NCI-H2227 (cell line): ENCODE results near the gene LSP1.

Source experiments
- DNase-seq: peaks from one replicate; lab custom pipeline; 2025; ENCODE audit not compliant: unreplicated experiment; lab: John Stamatoyannopoulos, UW

Gene LSP1

DNA sequence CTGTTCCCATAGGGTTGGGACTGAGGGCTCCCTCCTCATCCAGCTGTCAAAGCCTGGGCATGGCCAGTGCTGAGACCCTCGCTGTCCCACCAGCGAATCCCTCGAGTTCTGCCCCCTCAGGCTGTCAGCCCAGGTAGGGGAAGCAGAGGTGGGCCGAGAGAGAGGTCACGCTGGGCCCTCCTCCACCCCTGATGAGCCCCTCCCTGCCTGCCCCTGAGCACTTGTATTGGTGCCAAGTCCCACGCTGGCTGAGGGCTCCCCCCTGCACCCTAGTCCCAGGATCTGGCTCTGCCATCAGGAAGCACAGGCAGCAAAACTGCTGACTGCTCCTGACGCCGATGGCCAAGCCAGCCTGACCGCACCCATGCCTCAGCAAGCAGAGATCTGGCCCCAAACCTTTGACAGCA, 35.5 kb downstream of the LSP1 start:
- no peak for DNase-seq

DNA sequence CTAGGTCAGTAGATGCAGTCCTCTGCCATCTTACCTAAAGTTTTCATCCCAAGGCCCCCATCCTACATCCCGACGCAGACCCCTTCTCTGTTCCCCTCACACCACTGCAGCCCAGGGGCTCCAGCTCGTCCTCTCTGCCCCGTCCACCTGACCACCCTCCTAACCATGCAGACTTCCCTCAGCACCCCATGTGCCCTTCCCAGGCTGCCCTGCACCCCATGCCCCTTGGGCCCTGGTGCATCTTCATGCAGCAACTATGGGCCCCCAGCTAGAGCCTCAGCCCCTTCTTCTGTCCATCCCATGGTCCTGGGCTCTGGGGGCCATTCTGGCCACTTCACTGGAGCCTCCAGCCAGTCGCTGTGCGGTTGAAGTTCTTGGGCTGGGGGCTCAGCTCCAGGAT, 35.9 kb downstream of the LSP1 start:
- DNase-seq: no peak

- DNase-seq: no peak
Observed at GRCh38 chr11:1889224-1889930, 36.5 kb downstream of the LSP1 start.

DNA sequence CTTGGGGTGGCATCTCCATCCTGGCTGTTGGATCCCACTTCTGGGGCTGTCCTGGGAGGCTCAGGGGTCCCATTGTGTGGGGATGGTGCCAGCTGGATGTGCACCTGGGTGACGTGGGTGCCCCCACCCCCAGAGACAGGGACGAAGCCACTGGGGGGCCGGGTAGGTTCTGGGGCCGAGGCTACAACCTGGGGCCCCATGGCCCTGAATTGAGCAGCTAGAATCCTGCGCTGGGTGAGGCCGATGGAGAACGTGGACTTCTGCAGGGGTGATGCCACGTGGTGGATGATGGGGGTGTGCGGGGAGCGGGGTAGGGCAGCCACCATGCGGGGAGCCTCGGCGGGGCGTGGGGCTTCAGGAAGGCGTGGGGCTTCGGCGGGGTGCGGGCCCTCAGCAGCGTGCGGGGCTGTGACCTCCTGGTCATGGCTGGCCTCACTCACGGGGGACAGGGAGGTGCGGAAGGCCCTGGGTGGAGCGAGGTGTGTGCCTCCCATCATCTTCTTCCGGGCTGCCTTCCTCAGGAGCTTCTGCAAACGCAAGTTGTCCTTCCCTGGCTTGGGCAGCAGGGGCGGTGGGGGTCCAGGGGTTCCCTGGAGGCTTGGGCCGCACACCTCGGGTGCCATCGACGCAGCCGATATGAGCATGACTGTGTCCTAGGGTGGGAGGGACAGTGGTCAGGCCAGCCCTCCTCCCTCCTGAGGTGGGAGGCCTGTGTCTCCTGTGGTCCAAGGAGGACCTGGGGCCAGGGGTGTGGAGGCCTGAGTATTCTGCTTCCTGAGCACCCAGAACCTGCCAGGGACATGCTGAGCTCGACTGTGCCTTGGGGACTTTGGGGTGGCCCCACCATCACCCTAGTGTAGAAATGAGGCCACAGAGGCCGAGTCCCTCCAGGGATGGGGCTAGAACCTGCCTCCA, 37.3 kb downstream of the LSP1 start:
- no peak for DNase-seq

- no peak for DNase-seq
Observed at GRCh38 chr11:1890856-1891830, 38.3 kb downstream of the LSP1 start.

- DNase-seq: no peak
Observed at GRCh38 chr11:1891831-1892115, 38.9 kb downstream of the LSP1 start, which contains the start of gene PRR33. TSS of gene PRR33 (minus strand) at chr11:1891895. CDS start at chr11:1890584, 1,311 bp downstream.

DNA sequence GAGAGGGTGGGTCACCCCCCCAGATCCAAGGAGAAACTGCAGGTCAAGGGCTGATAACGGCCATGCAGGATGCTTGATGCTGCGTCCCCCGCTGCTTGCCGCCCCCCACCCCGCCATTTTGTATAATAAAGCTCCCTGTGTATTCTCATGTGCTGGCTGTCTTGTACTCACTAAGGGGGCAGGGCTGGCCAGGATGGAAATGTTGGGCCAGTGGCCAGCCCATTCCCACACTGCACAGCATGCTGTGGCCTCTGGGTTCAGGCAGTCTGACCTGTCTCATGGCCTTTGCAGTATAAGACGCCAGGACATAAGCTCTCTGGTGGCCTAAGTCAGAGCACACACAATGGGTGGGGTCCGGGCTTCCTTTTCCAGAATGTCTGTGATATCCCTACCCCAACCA, 39.2 kb downstream of the LSP1 start:
- no peak for DNase-seq

DNA sequence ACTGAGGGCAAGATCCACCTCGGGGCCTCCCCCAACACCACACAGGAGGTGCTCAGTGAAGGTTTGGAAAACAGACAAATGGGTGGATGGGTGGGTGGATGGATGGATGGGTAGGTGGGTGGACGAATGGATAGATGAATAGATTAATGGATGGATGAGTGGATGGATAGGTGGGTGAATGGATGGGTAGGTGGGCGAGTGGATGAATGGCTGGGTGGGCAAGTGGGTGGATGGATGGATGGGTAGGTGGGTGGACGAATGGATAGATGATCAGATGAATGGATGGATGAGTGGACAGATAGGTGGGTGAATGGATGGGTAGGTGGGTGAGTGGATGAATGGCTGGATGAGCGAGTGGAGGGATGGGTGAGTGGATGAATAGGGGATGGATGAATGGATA, 39.7 kb downstream of the LSP1 start:
- no peak for DNase-seq

DNA sequence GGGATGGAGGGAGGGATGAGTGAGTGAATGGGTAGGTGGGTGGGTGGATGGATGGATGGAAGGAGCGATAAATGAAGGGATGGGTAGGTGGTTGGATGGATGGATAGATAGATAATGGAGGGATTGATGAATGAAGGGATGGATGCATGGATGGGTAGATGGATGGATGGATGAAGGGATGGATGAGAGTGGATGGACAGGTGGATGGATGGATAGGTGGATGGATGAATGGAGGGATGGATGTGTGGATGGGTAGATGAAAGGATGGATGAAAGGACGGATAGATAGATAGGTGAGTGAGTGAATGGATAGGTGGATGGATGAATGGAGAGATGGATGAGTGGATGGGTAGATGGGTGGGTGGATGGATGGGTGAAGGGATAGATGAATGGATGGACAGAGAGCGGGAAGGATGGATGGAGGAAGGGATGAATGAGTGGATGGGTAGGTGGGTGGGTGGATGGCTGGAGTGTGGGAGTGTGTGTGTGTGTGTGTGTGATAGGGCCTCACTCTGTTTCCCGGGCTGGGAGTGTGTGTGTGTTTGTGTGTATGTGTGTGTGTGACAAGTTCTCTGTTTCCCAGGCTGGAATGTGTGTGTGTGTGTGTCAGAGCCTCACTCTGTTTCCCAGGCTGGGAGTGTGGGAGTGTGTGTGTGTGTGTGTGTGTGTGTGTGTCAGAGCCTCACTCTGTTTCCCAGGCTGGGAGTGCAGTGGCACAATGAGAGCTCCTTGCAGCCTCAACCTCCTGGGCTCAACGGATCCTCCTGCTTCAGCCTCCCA, 40.9 kb downstream of the LSP1 start:
- no peak for DNase-seq

DNA sequence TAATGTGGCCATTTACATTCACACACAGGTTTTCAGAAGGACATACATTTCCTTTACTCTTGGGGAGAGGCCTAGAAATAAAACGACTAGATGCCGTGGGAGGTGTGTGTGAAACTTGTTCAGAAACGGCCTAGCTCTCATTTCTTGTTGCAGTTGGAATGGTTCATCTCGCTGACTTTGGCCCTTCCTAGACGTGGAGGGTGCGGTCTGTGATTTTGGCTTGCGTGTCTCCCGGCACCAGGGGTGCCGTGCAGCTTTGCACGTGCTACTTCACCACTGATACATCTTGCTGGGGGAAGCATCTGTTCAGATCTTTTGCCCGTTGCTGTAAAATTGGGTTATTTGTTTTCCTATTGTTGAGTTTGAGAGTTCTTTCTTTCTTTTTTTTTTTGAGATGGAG, 41.9 kb downstream of the LSP1 start:
- DNase-seq: no peak

- DNase-seq: no peak
Observed at GRCh38 chr11:1896468-1896867, 43.6 kb downstream of the LSP1 start.

GRCh38 chr11:1896923-1897322, 44.0 kb downstream of the LSP1 start:
- no peak for DNase-seq

DNA sequence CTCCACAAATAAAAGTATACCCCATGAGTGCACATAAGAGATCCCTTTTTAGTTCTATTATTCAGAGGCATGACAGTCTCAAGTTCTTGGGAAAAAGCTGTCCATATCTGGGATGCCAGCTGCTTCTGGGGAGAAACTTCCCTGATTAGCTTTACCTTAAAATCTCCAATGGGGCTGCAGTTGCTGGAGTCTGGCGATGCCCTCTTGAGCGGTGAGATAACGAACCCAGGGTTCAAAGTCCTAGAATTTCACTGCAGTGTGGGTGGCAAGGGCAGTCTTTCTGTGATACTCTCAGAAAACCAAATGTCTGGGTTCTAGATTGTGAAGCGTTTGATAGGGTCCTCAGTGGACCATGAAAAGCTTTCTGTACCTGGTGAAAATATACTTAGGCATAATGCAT, 46.2 kb downstream of the LSP1 start:
- DNase-seq: no peak

DNA sequence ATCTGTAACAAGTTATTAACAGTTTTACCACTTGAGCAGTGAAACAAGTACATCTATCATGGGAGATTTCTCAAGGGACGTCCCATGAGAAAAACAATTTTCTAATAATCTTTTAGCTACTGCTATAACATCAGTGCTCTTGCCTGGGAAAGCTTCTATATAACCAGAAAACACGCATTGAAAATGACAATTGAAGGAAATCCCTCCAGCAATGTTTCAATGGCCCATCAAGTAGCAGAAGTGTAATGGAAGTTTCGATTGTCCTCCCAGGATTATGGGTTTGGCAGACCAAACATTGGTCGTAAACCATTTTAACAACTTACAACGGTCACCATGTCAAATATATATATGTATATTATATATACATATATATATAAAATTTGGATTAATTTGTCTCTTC, 46.8 kb downstream of the LSP1 start:
- DNase-seq: no peak

DNA sequence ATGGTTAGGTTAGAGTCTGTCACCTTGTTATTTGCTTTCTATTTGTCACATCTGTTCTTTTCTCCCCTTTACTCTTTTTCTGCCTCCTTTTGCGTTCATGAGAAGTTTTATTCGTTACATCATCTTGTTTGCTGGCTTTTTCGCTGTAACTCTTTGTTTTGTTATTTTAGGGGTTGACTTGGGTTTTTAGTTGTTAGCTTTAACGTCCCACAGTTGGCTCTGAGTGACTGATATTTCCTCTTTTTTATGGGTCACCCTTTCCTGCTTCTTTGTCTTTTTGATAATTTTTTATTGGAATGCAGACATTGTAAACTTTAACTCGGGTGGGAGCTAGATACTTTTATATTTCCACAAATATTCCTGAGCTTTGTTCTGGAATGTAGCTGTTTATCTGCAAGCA, 53.3 kb downstream of the LSP1 start:
- DNase-seq: no peak

- DNase-seq: no peak
Observed at GRCh38 chr11:1906611-1907423, 53.9 kb downstream of the LSP1 start.

DNA sequence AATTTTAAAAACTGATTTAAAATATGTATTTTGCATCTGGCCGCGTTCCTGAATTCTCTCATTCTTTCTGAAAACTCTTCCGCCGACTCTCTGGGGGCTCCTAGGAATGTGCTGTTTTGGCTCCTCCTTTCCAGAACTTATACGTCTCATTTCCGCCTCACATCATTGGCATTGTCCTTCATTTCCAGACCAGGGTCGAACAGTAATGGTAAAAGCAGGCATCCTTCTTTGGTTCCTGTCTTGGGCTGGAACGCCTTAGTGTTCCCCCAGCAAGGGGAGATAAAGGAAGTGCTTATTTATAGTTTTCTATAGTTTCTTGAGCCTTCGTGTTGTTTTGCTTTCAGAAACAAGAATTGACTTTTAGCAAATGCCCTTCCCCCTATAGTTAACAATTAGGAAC, 55.7 kb downstream of the LSP1 start:
- no peak for DNase-seq

DNA sequence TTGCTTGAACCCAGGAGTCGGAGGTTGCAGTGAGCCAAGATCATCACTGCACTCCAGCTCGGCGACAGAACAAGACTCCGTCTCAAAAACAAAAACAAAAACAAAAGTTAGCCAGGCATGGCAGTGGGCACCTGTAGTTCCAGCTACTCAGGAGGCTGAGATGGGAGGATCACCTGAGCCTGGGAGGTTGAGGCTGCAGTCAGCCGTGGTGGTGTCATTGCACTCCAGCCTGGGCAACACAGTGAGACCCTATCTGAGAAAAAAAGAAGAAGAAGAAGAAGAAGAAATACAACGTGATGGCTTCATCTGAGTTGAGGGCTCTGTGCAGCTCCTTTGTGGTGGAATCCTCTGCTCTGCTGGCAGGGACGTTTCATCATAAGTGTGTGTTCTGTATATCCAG, 56.6 kb downstream of the LSP1 start:
- DNase-seq: no peak

- no peak for DNase-seq
Observed at GRCh38 chr11:1912289-1912878, 59.5 kb downstream of the LSP1 start.
